GM12892 (cell line): ENCODE results near the gene MANEA.

Experiments used
- POLR2A ChIP-seq: IDR thresholded peaks from 2 replicates; pipeline ENCODE4 v1.6.1; 2011; ENCODE audit warnings: low read depth, low read length, control low read depth
- POLR2AphosphoS5 ChIP-seq: IDR thresholded peaks from 2 replicates; pipeline ENCODE4 v1.6.1; 2011; ENCODE audit warnings: low read depth, low read length, control low read depth
- TAF1 ChIP-seq: IDR thresholded peaks from 2 replicates; pipeline ENCODE4 v1.6.1; 2011; ENCODE audit warnings: low read depth, mild to moderate bottlenecking, control low read depth, low read length, borderline replicate concordance

DNA sequence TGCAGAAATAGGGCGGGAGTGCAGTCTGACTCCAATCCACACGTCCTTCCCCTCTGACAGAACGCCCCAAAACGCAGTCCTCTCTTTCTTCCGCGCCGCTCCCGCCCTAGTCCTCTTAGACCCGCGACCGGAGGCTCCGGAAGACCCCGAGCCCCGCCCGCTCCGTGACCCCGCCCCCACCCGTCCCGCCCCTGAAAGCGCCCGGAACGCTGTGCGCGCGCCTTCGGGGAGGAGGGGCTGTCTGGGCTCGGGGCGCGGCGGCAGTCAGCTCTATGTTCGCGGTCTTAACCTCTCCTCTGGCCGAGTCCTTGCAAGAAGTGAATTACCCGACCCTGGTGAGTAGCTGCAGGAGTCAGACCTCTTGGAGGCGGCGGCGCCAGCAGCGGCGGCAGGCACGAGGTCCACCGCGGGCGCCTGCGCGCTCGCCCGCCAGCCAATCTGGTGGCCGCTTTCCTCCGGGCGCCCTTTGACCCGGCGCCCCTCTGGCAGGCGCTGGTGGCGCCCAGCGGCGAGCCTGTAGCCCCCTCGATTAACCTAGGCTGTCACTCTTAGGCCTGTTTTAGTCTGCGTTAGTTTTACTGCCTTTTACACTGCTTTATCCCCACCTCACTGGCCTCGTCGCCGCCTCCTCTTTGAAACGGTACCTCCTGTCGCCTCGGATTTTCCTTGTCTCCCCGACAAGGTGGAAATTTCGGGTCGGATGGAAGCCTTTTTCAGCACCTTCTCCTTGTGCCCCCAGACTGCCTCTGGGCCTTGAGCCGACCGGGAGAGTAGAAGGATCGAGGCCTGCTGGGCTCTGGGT is at the start of gene MANEA:
- TF ChIP-seq POLR2A (peak; percentile 85), POLR2AphosphoS5 (peak; percentile 90), TAF1 (0 out of 2 replicates have a peak, but pooled peaks have one; percentile 49)
